UCSD-AML1 (cell line): ENCODE measurements around the gene C1orf198.

Experiments used
- DNase-seq: peaks from one replicate; lab custom pipeline; 2025; ENCODE audit not compliant: unreplicated experiment; lab: John Stamatoyannopoulos, UW

C1orf198 gene

GRCh38 chr1:230814949-230815692 lies 53.2 kb downstream of the C1orf198 start:
- no peak for DNase-seq

- DNase-seq: no peak
Measured at GRCh38 chr1:230812568-230812967, 55.8 kb downstream of the C1orf198 start.

GRCh38 chr1:230809256-230809990 lies 58.9 kb downstream of the C1orf198 start:
- DNase-seq: no peak

- DNase-seq: no peak
Measured at GRCh38 chr1:230808281-230808872, 59.9 kb downstream of the C1orf198 start.

- no peak for DNase-seq
Measured at GRCh38 chr1:230807561-230808280, 60.6 kb downstream of the C1orf198 start.

- DNase-seq: no peak
Measured at GRCh38 chr1:230807029-230807428, 61.3 kb downstream of the C1orf198 start.

- DNase-seq: no peak
Measured at GRCh38 chr1:230806552-230806951, 61.8 kb downstream of the C1orf198 start.

- no peak for DNase-seq
Measured at GRCh38 chr1:230804396-230804795, 63.9 kb downstream of the C1orf198 start.

GRCh38 chr1:230800891-230801840 lies 67.2 kb downstream of the C1orf198 start:
- no peak for DNase-seq

GRCh38 chr1:230798491-230798890 lies 69.8 kb downstream of the C1orf198 start:
- DNase-seq: no peak

- no peak for DNase-seq
Measured at GRCh38 chr1:230797942-230798365, 70.4 kb downstream of the C1orf198 start.

- no peak for DNase-seq
Measured at GRCh38 chr1:230797376-230797920, 70.9 kb downstream of the C1orf198 start.

- no peak for DNase-seq
Measured at GRCh38 chr1:230796626-230797025, 71.7 kb downstream of the C1orf198 start.

GRCh38 chr1:230794871-230795605 lies 73.3 kb downstream of the C1orf198 start:
- no peak for DNase-seq

GRCh38 chr1:230794431-230794830 lies 73.9 kb downstream of the C1orf198 start:
- no peak for DNase-seq

- no peak for DNase-seq
Measured at GRCh38 chr1:230793463-230793745, 74.9 kb downstream of the C1orf198 start.

GRCh38 chr1:230792691-230793462 lies 75.4 kb downstream of the C1orf198 start:
- no peak for DNase-seq

GRCh38 chr1:230791986-230792564 lies 76.2 kb downstream of the C1orf198 start:
- DNase-seq: no peak
